GM19467 (cell line): ENCODE data around the gene NOVA1.
"Not testable (repeated sequence)": the region's sequence is repeated elsewhere in the genome, so short reads cannot be mapped to it uniquely, and the experiment has no call there.

Source experiments
- ATAC-seq: cut with Tn5 transposase; IDR thresholded peaks from one replicate; pipeline ENCODE4 v1.9.1; 2021; ENCODE audit warnings: mild to moderate bottlenecking, moderate library complexity; ENCODE audit not compliant: unreplicated experiment

Gene NOVA1, protein sequence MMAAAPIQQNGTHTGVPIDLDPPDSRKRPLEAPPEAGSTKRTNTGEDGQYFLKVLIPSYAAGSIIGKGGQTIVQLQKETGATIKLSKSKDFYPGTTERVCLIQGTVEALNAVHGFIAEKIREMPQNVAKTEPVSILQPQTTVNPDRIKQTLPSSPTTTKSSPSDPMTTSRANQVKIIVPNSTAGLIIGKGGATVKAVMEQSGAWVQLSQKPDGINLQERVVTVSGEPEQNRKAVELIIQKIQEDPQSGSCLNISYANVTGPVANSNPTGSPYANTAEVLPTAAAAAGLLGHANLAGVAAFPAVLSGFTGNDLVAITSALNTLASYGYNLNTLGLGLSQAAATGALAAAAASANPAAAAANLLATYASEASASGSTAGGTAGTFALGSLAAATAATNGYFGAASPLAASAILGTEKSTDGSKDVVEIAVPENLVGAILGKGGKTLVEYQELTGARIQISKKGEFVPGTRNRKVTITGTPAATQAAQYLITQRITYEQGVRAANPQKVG

DNA sequence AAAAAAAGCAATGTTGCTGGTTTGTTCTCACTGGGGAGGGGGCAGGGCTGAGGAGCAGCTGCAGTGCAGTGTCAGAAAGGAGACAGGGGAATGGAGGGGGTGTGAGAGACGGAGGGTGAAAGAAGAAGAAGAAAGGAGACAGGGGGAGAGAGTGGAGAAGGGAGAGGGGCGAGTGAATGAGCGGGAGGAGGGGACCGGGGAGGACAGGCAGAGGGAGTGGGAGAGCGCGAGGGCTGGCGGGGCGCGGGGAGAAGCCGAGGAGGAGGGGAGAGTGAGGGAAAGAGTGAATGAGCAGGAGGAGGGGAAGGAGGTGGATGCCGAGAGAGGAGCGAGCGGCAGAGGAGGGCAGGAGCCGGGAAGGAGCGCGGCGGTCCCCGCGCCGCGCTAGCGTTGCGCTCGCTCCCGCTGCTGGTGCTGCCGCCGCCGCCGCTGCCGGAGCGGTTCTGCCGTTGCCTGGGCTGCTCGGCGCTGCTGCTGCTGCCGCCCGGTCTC is at the start of gene NOVA1:
Gene NOVA1 (minus strand): TSS at position 445 of the 492 bp plus-strand sequence. CDS start 597 bp downstream, outside the sequence.
- no peak for ATAC-seq

DNA sequence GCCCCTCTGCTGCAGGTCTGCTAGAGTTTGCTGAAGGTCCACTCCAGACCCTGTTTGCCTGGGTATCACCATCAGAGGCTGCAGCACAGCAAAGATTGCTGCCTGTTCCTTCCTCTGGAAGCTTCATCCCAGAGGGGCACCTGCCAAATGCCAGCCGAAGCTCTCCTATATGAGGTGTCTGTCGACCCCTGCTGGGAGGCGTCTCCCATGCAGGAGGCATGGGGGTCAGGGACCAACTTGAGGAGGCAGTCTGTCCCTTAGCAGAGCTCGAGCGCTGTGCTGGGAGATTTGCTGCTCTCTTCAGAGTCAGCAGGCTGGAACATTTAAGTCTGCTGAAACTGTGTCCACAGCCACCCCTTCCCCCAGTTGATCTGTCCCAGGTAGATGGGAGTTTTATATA is 47.2 kb upstream of the NOVA1 start:
- ATAC-seq: not testable (repeated sequence)

DNA sequence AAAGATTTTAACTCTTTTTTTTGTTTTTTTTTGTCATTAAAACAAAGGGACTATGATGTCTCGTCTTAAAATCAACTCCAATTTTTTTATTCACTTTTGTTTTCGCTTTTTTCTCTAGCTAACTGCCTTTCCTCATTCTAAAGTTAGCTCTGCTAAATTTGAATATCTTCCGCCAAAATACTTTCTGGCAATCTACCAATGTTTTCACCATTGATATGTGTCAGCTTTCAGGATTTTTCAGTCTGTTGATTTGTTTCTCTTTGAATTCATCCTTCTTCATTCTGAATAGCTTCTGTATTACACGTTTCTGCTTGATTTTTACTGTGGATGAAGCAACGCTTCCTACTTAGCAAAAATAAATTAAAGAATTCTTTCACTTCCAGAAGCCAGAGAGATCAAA is 38.7 kb upstream of the NOVA1 start:
- ATAC-seq: no peak

DNA sequence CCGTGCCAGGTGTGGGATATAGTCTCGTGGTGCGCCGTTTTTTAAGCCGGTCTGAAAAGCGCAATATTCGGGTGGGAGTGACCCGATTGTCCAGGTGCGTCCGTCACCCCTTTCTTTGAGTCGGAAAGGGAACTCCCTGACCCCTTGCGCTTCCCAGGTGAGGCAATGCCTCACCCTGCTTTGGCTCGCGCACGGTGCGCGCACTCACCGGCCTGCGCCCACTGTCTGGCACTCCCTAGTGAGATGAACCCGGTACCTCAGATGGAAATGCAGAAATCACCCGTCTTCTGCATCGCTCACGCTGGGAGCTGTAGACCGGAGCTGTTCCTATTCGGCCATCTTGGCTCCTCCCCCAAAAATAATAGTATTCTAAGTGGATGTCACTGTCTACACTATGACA is 37.1 kb upstream of the NOVA1 start:
- ATAC-seq: not testable (repeated sequence)

DNA sequence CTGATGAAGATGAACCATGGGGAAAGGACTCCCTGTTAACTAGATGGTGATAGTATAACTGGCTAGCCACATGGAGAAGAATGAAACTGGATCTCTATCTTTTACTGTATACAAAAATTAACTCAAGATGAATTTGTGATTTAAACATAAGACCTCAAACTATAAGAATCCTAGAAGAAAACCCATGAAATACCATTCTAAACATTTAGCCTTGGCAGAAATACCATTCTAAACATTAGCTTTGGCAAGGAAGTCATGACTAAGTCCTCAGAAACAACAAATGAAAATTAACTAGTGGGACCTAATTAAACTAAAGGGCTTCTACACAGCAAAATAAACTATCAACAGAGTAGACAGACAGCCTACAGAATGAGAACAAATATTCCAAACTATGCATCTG is 28.4 kb upstream of the NOVA1 start:
- no peak for ATAC-seq

DNA sequence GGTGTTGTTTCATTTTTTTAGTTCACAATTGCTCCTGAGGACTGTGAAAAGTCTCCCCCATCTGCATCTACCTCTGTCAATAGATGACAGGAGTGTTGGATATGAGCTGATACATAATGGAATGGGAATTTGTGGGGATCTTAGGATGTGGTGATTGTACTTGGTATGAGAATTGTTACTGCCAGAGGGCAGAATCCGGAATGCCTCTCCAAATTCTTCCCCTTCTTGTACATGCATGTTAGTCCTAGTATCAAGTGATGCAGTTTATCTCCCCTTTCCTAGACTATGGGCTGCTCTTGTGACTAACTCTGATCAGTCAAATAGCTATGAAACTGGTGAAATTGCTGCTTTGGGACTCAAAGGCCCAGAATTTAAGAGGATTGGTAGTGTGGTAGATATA is 24.8 kb upstream of the NOVA1 start:
- no peak for ATAC-seq

DNA sequence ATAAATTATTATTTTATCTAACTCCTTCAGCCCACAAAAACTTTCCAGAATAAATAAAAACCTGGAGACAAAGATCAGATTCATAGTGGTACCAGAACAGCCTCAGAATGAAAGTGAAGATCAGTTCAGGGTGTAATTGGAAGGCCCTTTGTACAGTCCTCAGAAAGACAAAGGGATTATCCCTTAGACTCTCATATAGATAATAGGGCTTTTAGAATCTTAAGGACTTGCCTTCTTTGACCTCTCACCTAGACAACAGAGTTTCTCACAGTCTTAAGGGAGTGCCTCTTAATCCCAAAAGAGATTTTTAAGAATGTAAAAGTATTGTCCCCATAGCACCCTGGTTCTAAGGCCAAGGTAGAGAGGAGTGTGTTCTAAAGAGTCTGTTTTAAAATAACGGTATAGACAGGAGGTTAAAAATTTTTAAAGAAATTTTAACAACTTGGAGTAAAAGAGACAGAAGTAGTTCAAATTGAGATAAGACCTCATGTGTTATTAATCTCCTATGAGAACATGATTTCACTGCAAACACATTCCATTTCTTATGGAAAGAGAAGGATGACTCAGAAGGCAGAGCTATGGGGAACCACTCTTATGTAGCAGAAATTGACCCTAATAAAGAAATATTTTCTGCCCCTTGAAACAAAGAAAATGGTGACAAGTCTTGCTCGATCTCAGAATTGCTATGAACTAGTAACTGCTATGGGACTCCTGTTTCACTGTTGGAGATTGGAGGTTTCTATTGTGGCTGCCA is 24.2 kb upstream of the NOVA1 start:
- ATAC-seq: no peak

DNA sequence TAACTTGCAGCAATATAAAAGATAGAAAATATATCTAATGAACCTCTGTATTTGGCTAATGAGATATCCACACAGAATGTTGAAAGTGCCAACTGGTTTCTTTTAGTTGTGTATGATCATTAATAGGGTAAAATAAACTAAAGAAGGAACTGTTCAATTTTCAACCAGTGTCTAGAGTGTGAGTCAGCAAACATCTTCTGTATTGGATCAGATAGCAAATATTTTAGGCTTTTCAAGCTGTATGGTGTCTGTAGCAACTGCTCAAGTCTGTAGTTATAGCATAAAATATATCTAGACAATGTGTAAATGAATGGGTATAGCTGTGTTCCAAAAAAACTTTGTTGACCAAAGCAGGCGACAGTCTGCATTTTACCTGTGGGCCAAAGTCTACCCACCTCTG is 23.5 kb upstream of the NOVA1 start:
- ATAC-seq: no peak

DNA sequence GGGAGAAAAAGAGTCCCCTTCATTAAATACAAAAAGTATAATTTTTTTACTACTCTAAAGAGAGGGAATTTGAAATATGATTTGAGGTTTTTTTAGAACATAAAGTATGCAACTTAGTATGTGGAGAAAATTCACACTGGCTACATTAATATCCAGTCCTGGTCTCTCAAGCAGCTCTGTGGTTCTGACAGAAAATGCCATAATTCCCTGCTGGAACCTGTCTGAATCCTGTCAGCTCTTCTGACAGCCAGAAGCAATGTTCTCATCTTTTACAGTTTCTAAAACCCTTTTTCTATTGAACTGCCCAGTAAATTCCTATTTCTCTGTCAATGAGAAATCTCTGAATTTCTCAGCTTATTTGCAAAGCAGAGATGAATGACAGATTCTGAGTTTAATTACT is 13.4 kb upstream of the NOVA1 start:
- no peak for ATAC-seq

DNA sequence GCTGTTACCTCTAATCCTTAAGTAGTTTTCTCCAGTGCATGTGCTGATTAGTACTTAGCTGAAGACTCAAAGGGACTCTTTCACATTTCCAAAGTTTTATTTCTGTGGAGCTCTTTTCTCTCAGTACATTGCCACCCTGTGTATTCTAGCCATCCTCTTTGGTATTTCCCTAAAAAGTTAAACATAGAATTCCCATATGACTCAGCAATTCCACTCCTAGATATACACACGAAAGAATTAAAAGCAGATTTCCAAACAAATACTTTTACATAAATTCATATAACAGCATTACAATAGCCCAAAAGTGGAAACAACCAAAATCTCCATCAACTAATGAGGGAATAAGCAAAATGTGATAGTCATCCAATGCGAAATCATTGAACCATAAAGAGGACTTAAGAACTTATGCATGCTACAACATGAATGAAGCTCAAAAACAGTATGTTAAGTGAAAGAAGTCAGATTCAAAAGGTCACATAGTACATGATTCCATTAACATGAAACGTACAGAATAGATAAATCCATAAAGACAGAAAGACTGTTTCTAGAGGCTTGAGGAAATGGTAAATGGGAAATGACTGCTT is 9.0 kb upstream of the NOVA1 start:
- ATAC-seq: no peak

DNA sequence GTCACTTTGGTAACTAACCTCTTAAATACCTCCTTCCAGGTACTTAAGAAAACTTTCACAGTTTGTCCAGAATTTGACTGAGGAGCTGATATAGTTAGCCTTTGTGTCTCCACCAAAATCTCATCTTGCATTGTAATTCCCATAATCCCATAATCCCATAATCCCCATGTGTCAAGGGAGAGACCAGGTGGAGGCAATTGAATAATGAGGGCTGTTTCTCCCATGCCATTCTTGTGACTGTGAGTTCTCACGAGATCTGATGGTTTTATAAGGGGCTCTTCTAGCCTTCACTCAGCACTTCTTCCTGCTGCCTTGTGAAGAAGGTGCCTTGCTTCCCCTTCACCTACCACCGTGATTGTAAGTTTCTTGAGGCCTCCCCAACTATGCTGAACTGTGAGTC is 7.8 kb upstream of the NOVA1 start:
- no peak for ATAC-seq

DNA sequence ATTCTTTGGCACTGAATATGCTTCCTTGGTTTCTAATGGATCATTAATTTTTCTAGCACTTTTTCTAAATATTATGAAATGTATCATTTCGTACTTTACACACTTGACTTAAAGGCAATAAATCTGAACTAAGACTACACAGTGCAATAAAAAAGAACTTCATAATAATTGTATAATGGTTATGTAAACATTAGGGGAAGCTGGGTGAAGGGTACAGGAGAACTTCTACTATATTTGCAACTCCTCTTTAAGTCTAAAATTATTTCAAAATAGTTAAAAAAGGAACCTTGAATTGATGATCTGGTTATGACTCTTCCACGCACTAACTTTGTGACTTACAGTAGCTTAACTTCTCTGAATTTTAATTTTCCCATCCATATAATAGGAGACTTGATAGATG is 5.1 kb upstream of the NOVA1 start:
- no peak for ATAC-seq

DNA sequence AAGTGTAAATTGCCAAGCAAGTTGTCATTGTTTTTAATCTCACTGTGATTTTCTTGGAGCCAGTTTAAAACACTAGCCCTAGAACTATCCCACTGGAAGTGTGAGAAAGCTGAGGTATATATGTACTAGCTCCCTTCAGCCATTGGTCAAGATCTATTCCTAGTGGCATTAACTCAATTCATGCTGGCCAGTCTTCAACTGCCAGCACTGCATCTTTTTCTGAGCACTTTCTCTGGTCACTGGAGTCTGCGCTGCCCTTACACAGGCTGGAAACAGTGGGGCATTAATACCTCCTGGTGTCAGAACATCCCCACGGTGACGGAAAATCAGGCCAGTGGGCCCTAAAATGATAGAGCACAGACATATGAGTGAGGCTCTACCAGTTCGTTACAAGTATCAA is 4.0 kb upstream of the NOVA1 start:
- no peak for ATAC-seq

DNA sequence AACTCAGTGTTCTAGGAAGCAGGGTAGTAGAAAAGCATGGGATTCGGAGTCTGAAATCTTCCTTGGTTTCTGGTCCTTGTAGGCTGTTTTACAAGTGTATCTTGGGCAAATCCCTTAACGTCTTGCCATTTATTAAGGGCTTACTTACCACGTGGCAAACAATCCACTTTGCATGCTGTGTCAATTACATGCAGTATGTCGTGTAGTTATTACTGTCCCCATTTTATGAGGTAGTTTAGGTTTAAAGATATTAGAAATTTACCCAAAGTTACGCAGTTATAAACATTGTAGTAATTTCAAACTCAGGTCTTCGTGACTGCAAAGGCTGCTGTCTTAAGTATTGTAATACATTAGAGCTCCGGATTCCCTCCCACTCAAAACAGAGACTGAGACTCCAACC is 1.5 kb upstream of the NOVA1 start:
- no peak for ATAC-seq

DNA sequence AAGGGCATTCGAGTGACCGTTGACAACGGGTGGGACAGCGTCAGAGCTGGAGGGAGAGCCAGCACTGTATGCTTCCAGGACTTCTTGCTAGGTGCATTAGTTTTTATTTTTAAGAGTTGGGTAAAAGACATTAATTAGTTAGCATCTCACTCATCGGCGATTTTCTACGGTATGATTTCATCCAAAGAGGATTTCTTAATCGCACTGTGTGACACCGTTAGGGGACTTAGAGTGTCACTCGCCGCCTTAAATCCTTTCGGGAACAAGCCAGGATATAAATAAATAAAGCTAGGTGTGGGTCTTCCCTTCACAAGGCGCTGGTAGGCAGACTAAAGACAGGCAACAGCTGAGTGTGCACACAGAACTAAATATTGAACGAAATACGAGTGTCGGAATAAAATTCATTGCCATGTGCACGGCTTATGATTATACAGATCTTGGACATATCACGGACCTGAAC is 869 bp upstream of the NOVA1 start:
- ATAC-seq: no peak

DNA sequence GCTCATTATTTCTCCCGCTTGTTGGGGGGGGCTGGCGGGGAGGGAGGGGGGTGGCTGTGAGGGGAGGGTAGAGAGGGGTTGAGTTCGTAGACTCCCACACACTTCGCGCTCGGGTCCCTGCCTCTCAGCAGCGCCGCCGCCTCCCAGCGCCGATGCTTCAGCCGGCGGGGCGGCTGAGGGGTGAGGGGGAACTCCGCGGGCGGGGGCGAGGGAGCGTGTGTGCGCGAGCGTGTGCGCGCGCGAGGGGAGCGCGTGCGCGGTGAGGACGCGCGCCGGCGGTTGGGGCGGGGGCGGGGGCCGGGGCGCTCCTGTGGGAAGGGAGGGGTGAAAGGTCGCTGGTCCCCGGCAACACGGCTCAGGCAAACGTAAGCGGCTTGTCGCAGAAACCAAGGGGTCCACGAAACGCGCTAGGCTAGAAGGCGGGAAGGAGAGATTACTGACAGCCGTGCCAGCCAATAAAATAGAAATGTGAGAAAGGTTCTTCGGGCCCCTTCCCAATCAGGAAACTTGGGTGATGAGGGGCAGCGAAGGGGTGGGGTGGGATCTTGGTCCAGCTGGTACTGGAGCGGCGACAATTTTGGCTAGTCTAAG is 343 bp upstream of the NOVA1 start:
- no peak for ATAC-seq

DNA sequence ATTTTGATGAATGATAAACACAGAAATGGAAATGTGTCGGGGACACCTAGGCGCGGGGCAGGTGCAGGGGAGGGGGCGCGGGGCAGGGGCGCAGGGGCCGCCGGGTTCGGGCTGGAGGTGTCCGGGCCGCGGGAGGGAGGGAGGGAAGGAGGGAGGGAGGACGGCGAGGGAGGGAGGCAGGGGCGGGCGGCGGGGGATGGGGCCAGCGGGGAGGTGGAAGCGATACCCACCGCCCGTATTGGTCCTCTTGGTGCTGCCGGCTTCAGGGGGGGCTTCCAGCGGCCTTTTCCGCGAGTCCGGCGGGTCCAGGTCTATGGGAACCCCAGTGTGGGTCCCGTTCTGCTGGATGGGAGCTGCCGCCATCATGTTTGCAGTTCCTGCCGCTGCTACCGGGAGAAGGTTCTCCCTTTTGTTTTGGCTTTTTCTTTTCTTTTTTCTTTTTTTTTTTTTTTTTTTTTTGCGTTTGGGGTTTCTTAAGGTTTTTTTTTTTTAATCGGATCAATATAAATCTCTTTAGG is 703 bp downstream of the NOVA1 start:
- ATAC-seq: no peak

DNA sequence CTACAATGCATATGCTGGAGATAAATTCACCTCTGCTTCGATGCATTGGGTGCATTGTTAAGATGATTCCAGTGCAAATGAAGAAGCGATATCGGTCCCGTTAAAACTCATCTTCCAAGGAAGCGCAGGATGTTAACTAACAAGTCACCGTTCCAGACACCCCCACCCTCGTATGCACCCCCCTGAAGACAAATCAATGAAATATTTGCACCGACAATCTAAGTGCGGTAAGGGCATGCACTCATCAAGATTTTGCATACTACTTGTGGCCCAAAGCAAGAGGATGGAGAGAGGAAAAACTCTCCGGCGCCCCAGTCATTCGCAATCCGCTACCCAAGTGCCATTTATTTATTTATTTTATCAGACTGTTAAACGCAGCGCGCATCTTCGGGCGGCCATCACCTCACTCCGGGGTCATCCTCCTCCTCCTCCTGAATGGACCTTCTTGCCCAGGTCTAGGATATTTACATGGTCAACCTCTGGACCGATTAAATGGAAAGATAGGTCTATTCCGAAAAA is 1.2 kb downstream of the NOVA1 start:
- no peak for ATAC-seq

DNA sequence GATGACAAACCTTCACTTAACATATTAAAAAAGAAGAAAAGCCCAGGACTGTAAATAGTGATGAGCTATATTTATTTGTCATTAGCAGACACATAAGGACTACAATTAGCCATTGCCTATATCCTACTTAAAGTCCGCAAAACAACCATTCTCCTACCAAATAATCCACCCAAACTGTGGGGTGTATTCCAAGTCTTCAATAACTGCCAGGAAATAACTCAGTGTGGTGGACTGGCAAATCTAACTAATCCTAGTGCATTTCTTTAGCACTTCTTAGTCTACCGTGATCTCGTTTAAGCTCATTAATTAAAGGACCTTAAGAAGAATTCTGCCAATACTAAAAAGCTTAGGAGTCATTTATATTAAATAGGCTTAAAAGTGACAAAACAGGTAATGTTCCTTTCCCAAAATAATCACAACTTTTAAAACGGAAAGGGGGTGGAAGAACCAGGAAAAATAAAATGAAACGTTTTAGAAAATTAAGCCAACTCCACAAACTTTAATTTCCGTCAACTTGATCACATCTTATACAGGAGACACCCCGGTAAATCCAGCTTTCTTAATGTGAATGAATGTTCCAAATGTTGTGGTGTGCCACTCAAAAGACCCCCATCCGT is 1.8 kb downstream of the NOVA1 start:
- no peak for ATAC-seq
